Endothelial cell of umbilical vein (primary cell): ENCODE measurements around the gene FAM83D. TPM values are rescaled to one million over a fixed set of nuclear protein-coding genes. Genes with fewer than 3 reads are reported as not detected.

Source experiments
- BruUV-seq: library from RNA; stranded (reverse); fragments of 400-500 nt; replicated peaks from 2 replicates; lab custom pipeline; 2021; lab: Mats Ljungman, UMichigan
- CTCF ChIA-PET: fragments of 300-600, 350-600 bp; sonication (Branson Sonifier 250); formaldehyde crosslinking; loops from one replicate; lab custom pipeline; 2021; ENCODE audit warnings: antibody characterized with exemption, inconsistent platforms; lab: Charles Lee
- POLR2A ChIA-PET: fragments of 300-600, 350-600 bp; sonication (Branson Sonifier 250); formaldehyde crosslinking; loops from one replicate; lab custom pipeline; 2021; ENCODE audit warnings: antibody characterized with exemption, inconsistent platforms; lab: Charles Lee
- DNase-seq: peaks from one replicate; pipeline ENCODE4 v3.0.0-alpha.2; 2011; ENCODE audit warnings: low read depth, low spot score
- FAIRE-seq: peaks from 2 replicates; lab custom pipeline; 2011; peaks lifted over from hg19 to GRCh38; lab: Jason Lieb, UNC
- H2AFZ ChIP-seq: 2 replicates; pipeline ENCODE4 v1.6.0; 2012; ENCODE audit warnings: low read depth, low read length, control low read depth, inconsistent platforms
- H3K27ac ChIP-seq: 2 replicates; pipeline ENCODE4 v1.5.1; 2011; ENCODE audit warnings: low read depth, mild to moderate bottlenecking, control low read depth, low read length, moderate library complexity; ENCODE audit not compliant: insufficient read depth
- H3K27me3 ChIP-seq, 2 experiments: 2 replicates each; pipeline versions ENCODE4 v1.6.0 to v1.6.1; 2011; ENCODE audit warnings: low read length in 2 of 2, mixed read lengths in 1 of 2; ENCODE audit not compliant: control insufficient read depth in 2 of 2, insufficient read depth in 2 of 2
- H3K36me3 ChIP-seq, 2 experiments: 2 replicates in 1 of 2; 3 replicates in 1 of 2; pipeline ENCODE4 v1.5.1; 2011; ENCODE audit warnings: low read length in 2 of 2, mild to moderate bottlenecking in 1 of 2, moderate library complexity in 1 of 2; ENCODE audit not compliant: control insufficient read depth in 2 of 2, insufficient read depth in 2 of 2; ENCODE audit errors: extremely low read depth in 1 of 2
- H3K4me1 ChIP-seq: 3 replicates; pipeline ENCODE4 v1.5.1; 2011; ENCODE audit warnings: mild to moderate bottlenecking, low read length; ENCODE audit not compliant: control insufficient read depth, insufficient read depth; ENCODE audit errors: extremely low read depth
- H3K4me2 ChIP-seq: 2 replicates; pipeline ENCODE4 v1.6.1; 2011; ENCODE audit warnings: low read length, control low read depth, mixed read lengths; ENCODE audit not compliant: insufficient read depth
- H3K4me3 ChIP-seq, 3 experiments: fragments of 200-600 bp in 1 of 3; sonication (generic), shearing (Covaris generic) in 1 of 3; replicated peaks in 1 of 3; 2 replicates each; pipeline ENCODE4 v1.5.1; 2011 to 2016; ENCODE audit warnings: control low read depth in 3 of 3, low read length in 3 of 3, mild to moderate bottlenecking in 2 of 3, inconsistent platforms in 1 of 3, low read depth in 1 of 3, moderate library complexity in 1 of 3; ENCODE audit not compliant: insufficient read depth in 1 of 3
- H3K79me2 ChIP-seq: 2 replicates; pipeline ENCODE4 v1.6.0; 2012; ENCODE audit warnings: low read length, inconsistent platforms; ENCODE audit not compliant: control insufficient read depth, insufficient read depth
- H3K9ac ChIP-seq: replicated peaks from 2 replicates; pipeline ENCODE3; 2011; ENCODE audit warnings: low read length, control low read depth; ENCODE audit not compliant: insufficient read depth; ENCODE audit errors: extremely low read depth
- H3K9me1 ChIP-seq: replicated peaks from 3 replicates; pipeline ENCODE4 v1.6.0; 2011; ENCODE audit warnings: mild to moderate bottlenecking, low read length; ENCODE audit not compliant: control insufficient read depth, insufficient read depth; ENCODE audit errors: extremely low read depth
- H3K9me3 ChIP-seq: replicated peaks from 2 replicates; pipeline ENCODE4 v1.5.1; 2012; ENCODE audit warnings: low read length, inconsistent platforms; ENCODE audit not compliant: control insufficient read depth, insufficient read depth
- H4K20me1 ChIP-seq: replicated peaks from 2 replicates; pipeline ENCODE3; 2011; ENCODE audit warnings: mild to moderate bottlenecking, low read length; ENCODE audit not compliant: control insufficient read depth, insufficient read depth; ENCODE audit errors: extremely low read depth
- CTCF ChIP-seq, 2 donors: IDR thresholded peaks; 1 replicate in 1 of 2; 2 replicates in 1 of 2; pipeline ENCODE4 v1.5.1; 2011; ENCODE audit warnings: low read length in 2 of 2, mild to moderate bottlenecking in 2 of 2, moderate library complexity in 2 of 2, control low read depth in 1 of 2, inconsistent platforms in 1 of 2, low read depth in 1 of 2; ENCODE audit not compliant: insufficient read depth in 1 of 2; ENCODE audit errors: extremely low read depth in 1 of 2
- EZH2 ChIP-seq: IDR thresholded peaks from 2 replicates; pipeline ENCODE4 v1.6.1; 2012; ENCODE audit warnings: borderline replicate concordance, low read depth, mild to moderate bottlenecking, moderate library complexity, low read length, inconsistent platforms; ENCODE audit not compliant: severe bottlenecking
- FOS ChIP-seq: IDR thresholded peaks from 2 replicates; pipeline ENCODE4 v1.6.1; 2011; ENCODE audit warnings: mild to moderate bottlenecking, low read length, moderate library complexity, borderline replicate concordance; ENCODE audit not compliant: insufficient read depth
- GATA2 ChIP-seq: IDR thresholded peaks from 2 replicates; pipeline ENCODE4 v1.7.0; 2011; ENCODE audit warnings: low read depth, mild to moderate bottlenecking, moderate library complexity, mixed read lengths, low read length; ENCODE audit not compliant: insufficient read length, insufficient read depth
- JUN ChIP-seq: IDR thresholded peaks from 2 replicates; pipeline ENCODE4 v1.6.1; 2011; ENCODE audit warnings: borderline replicate concordance, low read depth; ENCODE audit not compliant: insufficient read length, insufficient read depth
- MAX ChIP-seq: IDR thresholded peaks from 2 replicates; pipeline ENCODE4 v1.6.1; 2011; ENCODE audit not compliant: insufficient read depth, insufficient read length
- MYC ChIP-seq: IDR thresholded peaks from one replicate; pipeline ENCODE4 v1.6.1; 2011; ENCODE audit warnings: mild to moderate bottlenecking, low read depth, low read length
- POLR2A ChIP-seq: IDR thresholded peaks from 2 replicates; pipeline ENCODE4 v1.6.1; 2012; ENCODE audit warnings: low read depth, mild to moderate bottlenecking, control low read depth, low read length
- POLR2AphosphoS5 ChIP-seq: IDR thresholded peaks from 2 replicates; pipeline ENCODE4 v1.6.1; 2012; ENCODE audit warnings: low read depth, mild to moderate bottlenecking, control low read depth, low read length, moderate library complexity; ENCODE audit not compliant: insufficient read depth
- dilution Hi-C: fragments of 300-500 bp; cut with MboI; formaldehyde crosslinking; loops from one replicate; pipeline ENCODE4 v1.15.0; 2019; ENCODE audit warnings: low sequenced_read_pairs; ENCODE audit not compliant: extremely low pct_ligation_motif_present
- intact Hi-C: fragments of 100-400 bp; cut with micrococcal nuclease; formaldehyde crosslinking; loops from one replicate; pipeline ENCODE4 v1.10.0; 2022
- polyA plus RNA-seq, 4 experiments: library from polyadenylated mRNA; depleted of rRNA in 3 of 4; stranded (reverse) in 3 of 4; unstranded in 1 of 4; fragments of >200 nt; gene quantifications; 2 replicates each; pipeline versions ENCODE4 v1.2.1 to v1.2.3, GENCODE V29; 2011 to 2012; ENCODE audit warnings: missing spikeins in 1 of 4
- total RNA-seq: library from RNA; stranded (reverse); gene quantifications from 2 replicates; pipeline ENCODE4 v1.2.3, GENCODE V29; 2021

FAM83D gene
- total and polyA plus RNA-seq, 2 donors (not counting 3 experiments of a cell fraction or from before 2014, with no cell fraction given), result 41.0 to 46.0 TPM

- POLR2A ChIA-PET, result interaction anchor here (0.7 to 1.0 kb wide), 2 partner anchors 11 to 36 kb away, joined by 3 to 4 read pairs; partner anchors contain the start of gene FAM83D
- intact Hi-C loops, result loop anchor here (1.0 kb wide), 4 partner anchors 36 to 316 kb away; partner anchors contain the start of genes ACTR5 and FAM83D
- Histone ChIP-seq H3K4me2 (peak within 1 kb of the TSS; percentile 88), H3K27ac (peak within 1 kb of the TSS; percentile 62), H3K4me1 (peaks cover 19% of the 10 kb centered on the region), H3K9me1 (no peaks in the 10 kb centered on the region), H3K9me3 (no peaks in the 10 kb centered on the region), H3K79me2 (peaks cover 30% of the 10 kb centered on the region), H3K9ac (peak within 1 kb of the TSS; percentile 83), H3K27me3 (no peaks in the 10 kb centered on the region), H3K36me3 (no peaks in the 10 kb centered on the region), H2AFZ (peak within 1 kb of the TSS; percentile 76), H4K20me1 (no peaks in the 10 kb centered on the region), H3K4me3 (peak within 1 kb of the TSS; percentile 71 to 95 (median 84))
- dilution Hi-C loops, result no loop called here
- DNase-seq (peak; percentile 97), FAIRE-seq (peak; percentile 86)
- CTCF ChIA-PET, result interaction anchor here (0.6 to 2.2 kb wide), 18 partner anchors 12 to 236 kb away, joined by 3 to 28 read pairs (median 4); partner anchors contain the start of gene FAM83D
- peak; percentile 11 to 52 for TF ChIP-seq CTCF (IDR thresholded peaks at IDR 0.05; ENCODE audit: extremely low read depth in 1 of 2, insufficient read depth in 1 of 2, low read depth in 1 of 2, low read length in 2 of 2)
- TF ChIP-seq POLR2A, result peak; percentile 72
- TF ChIP-seq GATA2, result no peak
- TF ChIP-seq POLR2AphosphoS5, result peak; percentile 79
- no peak for TF ChIP-seq MYC
- TF ChIP-seq FOS, result no peak
- no peak for TF ChIP-seq JUN
- no peak for TF ChIP-seq EZH2
- TF ChIP-seq MAX, result peak; percentile 99
- BruUV-seq, result TSS peak; percentile 49
Observed at GRCh38 chr20:38962044-38962927, 36.1 kb downstream of the FAM83D start, which contains the start of gene DHX35. TSS of gene DHX35 (plus strand) at chr20:38962344. CDS start at chr20:38962368, 24 bp downstream.
